HL-60 (cell line): Measurements from ENCODE around the gene RNF141.

ENCODE experiments used
- DNase-seq, 2 experiments: peaks; one replicate each; pipeline ENCODE4 v3.0.0-alpha.2; 2010 to 2020; ENCODE audit warnings: low read depth in 1 of 2, low spot score in 1 of 2
- H3K27ac ChIP-seq: fragments of 250-450 bp; sonication (Bioruptor Pico); replicated peaks from 2 replicates; pipeline ENCODE4 v1.5.1; 2020; ENCODE audit warnings: mild to moderate bottlenecking, moderate library complexity
- H3K27me3 ChIP-seq: fragments of 250-450 bp; sonication (Bioruptor Pico); 2 replicates; pipeline ENCODE4 v1.5.1; 2021; ENCODE audit warnings: mild to moderate bottlenecking, moderate library complexity; ENCODE audit not compliant: insufficient read depth, poor library complexity, severe bottlenecking
- H3K4me3 ChIP-seq: replicated peaks from 2 replicates; pipeline ENCODE4 v1.5.1; 2011; ENCODE audit warnings: mild to moderate bottlenecking, control low read depth, low read length; ENCODE audit not compliant: insufficient read depth
- GABPA ChIP-seq: IDR thresholded peaks from 2 replicates; pipeline ENCODE4 v1.6.1; 2012; ENCODE audit warnings: low read depth
- POLR2AphosphoS5 ChIP-seq: IDR thresholded peaks from 2 replicates; pipeline ENCODE4 v1.6.1; 2012; ENCODE audit warnings: low read depth
- SPI1 ChIP-seq: IDR thresholded peaks from 2 replicates; pipeline ENCODE4 v1.6.1; 2012; ENCODE audit warnings: low read depth, mild to moderate bottlenecking, borderline replicate concordance
- TF ChIP-seq, protein P1 (sequence below): IDR thresholded peaks from one replicate; pipeline ENCODE4 v1.5.1; 2011; ENCODE audit warnings: low read length, control low read depth, inconsistent platforms; ENCODE audit not compliant: insufficient read depth
- TF ChIP-seq, protein P2 (sequence below): IDR thresholded peaks from 2 replicates; pipeline ENCODE4 v1.6.1; 2012; ENCODE audit warnings: low read depth; ENCODE audit not compliant: insufficient replicate concordance

The RNF141 gene

DNA sequence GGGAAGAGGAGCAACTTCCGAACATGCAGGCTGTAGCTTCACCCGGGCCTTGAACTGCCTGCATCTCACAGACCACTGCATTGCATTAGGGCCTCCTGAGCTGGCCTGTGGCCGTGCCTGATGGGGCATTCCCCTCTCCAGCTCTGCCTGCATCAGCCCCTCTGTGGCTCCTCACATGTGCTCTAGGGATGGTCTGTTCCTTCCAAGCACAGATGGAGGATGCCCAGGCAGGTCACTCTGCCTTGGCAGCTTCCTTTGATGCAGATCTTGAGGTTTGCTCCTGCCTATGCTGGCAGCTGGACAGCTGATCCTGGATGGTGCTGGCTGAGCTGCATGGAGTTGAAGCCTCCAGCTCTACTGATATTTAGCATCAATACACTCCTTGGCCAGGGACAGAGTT lies 57.4 kb downstream of the RNF141 start:
- TF ChIP-seq GABPA (no peak), SPI1 (no peak), POLR2AphosphoS5 (no peak)
- TF ChIP-seq, protein P1, sequence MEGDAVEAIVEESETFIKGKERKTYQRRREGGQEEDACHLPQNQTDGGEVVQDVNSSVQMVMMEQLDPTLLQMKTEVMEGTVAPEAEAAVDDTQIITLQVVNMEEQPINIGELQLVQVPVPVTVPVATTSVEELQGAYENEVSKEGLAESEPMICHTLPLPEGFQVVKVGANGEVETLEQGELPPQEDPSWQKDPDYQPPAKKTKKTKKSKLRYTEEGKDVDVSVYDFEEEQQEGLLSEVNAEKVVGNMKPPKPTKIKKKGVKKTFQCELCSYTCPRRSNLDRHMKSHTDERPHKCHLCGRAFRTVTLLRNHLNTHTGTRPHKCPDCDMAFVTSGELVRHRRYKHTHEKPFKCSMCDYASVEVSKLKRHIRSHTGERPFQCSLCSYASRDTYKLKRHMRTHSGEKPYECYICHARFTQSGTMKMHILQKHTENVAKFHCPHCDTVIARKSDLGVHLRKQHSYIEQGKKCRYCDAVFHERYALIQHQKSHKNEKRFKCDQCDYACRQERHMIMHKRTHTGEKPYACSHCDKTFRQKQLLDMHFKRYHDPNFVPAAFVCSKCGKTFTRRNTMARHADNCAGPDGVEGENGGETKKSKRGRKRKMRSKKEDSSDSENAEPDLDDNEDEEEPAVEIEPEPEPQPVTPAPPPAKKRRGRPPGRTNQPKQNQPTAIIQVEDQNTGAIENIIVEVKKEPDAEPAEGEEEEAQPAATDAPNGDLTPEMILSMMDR, result no peak
- TF ChIP-seq, protein P2, sequence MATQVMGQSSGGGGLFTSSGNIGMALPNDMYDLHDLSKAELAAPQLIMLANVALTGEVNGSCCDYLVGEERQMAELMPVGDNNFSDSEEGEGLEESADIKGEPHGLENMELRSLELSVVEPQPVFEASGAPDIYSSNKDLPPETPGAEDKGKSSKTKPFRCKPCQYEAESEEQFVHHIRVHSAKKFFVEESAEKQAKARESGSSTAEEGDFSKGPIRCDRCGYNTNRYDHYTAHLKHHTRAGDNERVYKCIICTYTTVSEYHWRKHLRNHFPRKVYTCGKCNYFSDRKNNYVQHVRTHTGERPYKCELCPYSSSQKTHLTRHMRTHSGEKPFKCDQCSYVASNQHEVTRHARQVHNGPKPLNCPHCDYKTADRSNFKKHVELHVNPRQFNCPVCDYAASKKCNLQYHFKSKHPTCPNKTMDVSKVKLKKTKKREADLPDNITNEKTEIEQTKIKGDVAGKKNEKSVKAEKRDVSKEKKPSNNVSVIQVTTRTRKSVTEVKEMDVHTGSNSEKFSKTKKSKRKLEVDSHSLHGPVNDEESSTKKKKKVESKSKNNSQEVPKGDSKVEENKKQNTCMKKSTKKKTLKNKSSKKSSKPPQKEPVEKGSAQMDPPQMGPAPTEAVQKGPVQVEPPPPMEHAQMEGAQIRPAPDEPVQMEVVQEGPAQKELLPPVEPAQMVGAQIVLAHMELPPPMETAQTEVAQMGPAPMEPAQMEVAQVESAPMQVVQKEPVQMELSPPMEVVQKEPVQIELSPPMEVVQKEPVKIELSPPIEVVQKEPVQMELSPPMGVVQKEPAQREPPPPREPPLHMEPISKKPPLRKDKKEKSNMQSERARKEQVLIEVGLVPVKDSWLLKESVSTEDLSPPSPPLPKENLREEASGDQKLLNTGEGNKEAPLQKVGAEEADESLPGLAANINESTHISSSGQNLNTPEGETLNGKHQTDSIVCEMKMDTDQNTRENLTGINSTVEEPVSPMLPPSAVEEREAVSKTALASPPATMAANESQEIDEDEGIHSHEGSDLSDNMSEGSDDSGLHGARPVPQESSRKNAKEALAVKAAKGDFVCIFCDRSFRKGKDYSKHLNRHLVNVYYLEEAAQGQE, result no peak
- Histone ChIP-seq H3K4me3 (no peak overlapping the region), H3K27ac (no peak overlapping the region), H3K27me3 (no peaks in the 10 kb centered on the region)
- DNase-seq, result no peak

DNA sequence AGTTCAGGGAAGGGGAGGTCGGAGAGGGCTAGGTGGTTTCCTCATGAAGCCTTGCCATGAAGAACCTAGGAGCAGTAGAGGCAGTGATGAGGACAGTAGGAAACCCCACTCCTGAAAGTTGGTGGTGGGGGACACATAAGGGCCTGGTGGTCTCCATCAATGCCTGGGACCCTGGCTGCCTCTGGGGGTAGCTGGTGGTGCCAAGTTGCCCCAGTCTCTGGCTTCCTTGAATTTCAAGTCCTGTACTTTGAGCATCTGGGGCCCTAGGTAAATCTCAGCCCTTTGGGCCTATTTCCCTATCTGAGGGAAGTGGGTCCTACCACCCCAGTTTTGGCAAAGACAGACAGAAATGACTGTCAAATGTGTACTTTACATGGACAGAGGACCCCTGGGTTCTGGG lies 57.8 kb downstream of the RNF141 start:
- no peak for TF ChIP-seq SPI1
- TF ChIP-seq POLR2AphosphoS5, result no peak
- TF ChIP-seq, protein P1, result no peak
- TF ChIP-seq, protein P2, result no peak
- no peak for TF ChIP-seq GABPA
- Histone ChIP-seq H3K4me3 (no peak overlapping the region), H3K27ac (no peak overlapping the region), H3K27me3 (no peaks in the 10 kb centered on the region)
- no peak for DNase-seq

DNA sequence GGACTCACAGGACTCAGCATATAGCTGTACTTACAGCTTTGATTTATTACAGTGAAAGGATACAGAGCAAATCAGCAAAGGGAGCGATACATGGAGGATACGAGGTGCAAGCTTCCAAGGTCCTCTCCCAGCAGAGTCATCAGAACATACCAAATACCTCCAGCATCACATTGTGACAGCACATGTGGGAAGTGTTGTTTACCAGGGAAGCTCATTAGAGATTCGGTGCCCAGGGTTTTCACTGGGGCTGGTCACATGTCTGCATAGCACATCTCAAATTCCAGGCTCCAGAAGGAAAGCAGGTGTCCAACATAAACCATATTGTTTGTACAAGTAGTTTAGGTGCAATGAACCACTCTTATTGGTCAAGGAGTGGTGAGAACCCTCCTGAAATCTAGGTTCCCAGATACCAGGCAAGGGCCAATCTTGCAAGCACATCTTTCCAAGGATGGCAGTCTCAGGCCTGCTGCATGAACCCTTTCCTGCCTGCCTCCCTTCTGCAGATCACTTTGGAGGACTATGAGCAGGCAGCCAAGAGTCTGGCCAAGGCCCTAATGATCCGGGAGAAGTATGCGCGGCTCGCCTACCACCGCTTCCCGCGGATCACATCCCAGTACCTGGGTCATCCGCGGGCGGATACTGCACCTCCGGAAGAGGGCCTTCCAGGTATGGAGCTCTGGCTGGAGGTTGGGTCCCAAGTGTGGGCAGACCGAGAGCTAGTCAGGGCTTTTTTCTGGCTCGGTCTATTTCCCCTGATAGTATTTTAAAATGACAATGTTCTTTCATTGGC lies 59.2 kb downstream of the RNF141 start:
- Histone ChIP-seq H3K27me3 (no peaks in the 10 kb centered on the region), H3K27ac (no peak overlapping the region), H3K4me3 (no peak overlapping the region)
- no peak for DNase-seq
- TF ChIP-seq GABPA, result no peak
- TF ChIP-seq, protein P1, result no peak
- TF ChIP-seq, protein P2, result no peak
